Measurements from ENCODE around the gene PLCG2.
A peak's percentile ranks its signal among the peaks of the same experiment; 100 is the strongest.
"Not testable (repeated sequence)": the region's sequence is repeated elsewhere in the genome, so short reads cannot be mapped to it uniquely, and the experiment has no call there.

The PLCG2 gene

DNA sequence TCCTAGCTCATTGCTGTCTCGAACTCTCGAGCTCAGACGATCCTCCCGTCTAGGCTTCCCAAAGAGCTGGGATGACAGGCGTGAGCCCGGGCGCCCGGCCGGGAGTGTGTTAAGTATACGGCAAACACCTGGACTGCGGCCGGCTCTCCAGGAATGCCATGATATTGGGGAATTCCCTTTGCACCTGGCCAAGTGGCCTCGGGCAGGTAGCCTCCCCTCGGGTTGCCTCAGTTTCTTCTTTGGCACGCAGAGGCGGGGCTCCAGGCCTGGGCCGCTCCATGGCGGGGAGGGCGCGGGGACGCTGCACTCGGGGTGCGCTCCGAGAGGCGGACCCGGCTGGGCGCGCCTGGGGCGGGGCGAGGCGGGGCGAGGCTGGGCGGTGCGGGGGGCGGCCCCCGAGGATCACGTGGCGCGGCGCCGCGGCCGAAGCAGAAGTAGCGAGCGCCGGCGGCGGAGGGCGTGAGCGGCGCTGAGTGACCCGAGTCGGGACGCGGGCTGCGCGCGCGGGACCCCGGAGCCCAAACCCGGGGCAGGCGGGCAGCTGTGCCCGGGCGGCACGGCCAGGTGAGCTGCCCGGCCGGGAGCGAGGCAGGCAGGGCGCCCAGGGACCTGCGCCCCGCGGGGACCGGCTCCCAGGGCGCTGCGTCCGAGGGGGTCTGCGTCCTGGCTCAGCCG is at the start of gene PLCG2:
Gene PLCG2, plus strand, starts transcription at position 431 of the 675 bp plus-strand sequence. CDS start 6,699 bp downstream, outside the sequence.
- no peak for DNase-seq

DNA sequence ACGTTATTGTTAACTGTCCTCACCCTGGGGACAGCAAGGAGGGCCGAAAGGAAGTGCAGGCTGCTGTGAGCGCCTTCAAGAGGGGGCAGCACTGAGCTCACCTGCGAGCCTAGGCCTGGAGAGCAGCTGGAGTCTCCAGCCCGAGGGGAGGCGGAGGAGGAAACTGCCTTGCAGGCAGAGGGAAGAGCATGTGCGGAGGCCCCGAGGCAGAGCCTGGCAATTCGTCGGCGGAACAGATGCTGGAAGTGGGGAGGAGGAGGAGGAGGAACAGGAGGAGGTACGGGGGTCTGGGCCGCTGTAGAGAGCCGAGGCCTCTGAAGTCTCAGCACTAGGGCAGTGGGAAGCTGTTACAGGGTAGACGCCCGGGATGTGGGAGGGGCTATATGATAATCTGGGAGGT is 49.6 kb upstream of the PLCG2 start:
- DNase-seq, result no peak

DNA sequence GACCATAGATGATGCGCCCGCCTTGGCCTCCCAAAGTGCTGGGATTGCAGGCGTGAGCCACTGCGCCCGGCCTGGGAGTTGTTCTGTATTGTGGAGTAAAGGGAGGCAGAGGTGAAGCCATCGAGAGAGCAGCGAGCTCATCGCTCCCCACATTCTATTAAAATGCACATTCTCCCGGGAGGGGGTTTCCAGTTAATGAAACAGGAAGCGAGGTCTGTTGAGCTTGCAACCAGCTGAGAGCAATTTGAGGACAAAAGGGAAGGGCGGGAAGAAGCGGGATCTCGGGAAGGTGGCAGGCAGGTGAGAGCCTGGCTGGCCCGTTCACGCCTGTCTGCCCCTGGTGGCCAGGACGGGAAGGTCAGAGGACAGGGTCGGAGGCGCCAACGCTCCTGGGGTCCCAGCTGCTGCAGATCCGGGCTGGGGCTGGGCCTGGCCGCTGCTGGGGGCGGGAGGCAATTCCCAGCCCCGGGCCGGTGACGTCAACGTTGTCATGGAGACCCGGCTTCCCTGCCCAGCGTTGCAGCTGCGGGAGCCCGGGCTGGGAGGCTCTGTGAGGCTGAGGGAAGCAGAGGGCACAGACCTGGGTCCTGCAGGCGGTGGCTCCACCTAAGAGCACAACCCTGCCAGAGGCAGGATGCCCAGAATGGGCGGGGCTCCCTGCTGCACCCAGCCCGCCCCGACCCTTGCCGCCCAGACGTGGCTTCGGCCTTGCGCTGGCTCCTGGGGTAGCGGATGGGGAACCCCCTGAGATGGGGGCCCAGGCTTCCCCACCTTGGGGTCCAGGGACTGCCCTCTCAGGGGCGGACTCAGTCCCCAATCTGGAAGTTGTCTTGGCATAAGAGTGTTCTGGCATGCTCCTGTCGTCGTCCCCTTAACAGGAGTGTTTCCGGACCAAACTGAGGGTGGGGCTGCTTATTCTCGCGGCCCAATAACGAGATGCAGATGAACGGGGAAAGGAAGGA is 48.7 kb upstream of the PLCG2 start:
- peak; percentile 49 for DNase-seq

DNA sequence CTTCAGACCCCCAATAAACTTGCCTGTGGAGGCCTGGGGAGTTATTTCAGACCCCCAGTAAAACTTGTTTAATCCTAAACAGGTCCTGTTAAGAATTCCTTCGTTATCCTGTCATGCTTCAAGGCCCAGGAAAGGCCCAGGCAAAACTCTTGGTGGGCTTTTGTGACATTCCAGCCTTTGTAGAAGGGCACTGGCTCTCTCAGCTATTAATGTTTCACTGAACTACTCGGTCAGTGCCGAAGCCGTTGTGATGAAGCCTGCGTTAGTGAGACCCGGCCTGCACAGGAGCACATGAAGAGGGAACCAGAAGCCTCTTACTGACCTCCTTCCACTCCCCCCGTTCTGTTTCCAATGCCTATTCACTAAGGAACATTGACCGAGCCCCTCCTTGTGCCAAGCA is 47.4 kb upstream of the PLCG2 start:
- no peak for DNase-seq

DNA sequence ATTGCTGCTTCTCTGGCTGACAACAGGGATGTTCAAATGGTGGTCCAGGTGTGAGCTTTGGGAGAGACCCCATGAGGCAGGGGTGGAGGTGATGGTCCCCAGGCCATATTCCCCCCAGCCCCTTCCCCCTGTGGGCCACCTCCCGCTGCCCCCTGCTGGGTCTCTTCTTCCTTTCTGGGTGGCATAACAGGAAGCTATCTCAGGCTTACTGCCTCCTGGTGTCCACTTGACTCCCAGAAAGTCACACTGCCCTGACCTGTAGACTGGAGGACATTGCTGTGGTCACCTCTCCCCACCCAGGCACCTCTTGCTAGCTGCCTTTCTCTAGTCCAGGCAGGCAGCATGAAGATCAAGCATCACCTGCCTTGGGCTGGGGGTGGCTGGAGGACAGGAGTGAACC is 46.4 kb upstream of the PLCG2 start:
- no peak for DNase-seq

DNA sequence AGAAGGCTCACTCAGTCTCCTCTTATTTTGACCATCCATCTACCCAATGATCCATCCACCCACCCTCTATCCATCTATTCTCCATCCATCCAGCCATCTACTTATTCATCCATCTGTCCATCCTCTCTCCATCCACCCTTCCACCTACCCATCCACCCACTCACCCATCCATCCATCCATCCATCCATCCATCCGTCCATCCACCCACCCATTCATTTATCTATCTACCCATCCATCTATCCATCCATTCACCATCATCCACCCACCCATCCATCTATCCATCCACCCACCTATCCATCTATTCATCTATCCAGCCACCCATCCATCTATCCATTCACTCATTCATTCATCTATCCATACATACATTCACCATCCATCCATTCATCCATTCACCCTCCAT is 45.8 kb upstream of the PLCG2 start:
- DNase-seq, result no peak

DNA sequence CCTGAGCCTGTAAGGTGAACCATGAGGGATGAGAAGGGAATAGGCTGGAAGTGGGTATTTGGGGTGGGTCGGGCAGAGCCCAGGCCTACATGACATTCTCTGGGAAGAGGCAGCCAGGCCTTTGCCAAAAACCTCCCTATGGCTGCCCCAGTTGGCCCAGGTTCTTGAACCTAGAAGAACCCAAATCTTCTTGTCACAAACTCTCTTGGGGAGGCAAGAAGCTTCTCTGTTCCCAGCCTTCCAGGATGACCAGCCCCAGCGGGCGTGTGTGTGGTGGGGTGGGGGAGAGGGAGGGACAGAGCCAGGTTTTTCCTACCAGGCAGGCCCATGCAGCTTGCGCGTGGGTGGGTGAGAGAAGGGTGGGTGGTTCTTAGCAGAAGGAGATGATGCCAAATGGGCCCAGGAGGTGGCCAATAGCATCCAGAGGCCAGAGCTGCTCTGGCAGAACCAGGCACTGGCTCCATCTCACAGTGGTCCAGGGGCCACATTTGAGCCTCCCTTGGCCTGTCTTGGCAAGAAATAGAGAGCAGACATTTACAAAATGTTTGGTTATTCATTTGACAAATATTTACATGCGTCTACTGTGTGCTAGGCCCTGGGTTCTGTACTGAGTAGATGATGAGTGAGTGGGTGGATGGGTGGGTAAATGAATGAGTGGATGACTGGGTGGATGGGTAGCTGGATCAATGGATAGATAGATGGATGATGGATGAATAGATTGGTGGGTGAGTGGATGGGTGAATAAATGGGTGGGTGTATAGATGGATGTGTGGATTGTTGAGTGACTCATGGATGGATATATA is 44.3 kb upstream of the PLCG2 start:
- no peak for DNase-seq

DNA sequence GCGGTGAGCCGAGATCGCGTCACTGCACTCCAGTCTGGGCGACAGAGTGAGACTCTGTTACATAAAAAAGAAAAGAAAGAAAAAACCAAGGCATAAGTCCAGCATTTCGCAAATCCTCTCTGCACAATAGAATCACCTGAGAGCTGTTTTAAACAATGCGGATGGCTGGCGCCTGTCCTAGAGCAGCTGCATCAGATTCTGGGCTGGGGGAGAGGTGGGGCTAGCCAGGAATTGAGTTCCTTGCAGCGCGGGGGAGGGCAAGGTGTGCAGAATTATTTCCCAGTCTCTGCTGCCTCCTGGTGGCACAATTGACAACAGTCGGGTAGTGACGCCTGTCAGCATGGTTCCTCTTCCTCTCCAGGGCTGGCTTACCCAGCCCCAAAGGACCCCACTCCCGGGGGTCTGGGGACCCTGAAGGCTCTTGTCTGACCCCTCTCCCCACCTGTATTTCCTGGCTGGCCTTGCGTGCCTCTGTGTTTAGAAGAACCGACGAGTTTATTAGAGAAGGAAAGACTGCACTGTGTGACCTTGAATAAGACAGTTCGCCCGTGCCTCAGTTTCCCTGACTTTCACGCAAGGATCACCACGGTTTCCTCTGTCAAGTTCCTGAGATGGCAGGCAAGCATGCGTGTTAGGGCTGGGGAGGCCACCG is 41.1 kb upstream of the PLCG2 start:
- peak; percentile 11 for DNase-seq

DNA sequence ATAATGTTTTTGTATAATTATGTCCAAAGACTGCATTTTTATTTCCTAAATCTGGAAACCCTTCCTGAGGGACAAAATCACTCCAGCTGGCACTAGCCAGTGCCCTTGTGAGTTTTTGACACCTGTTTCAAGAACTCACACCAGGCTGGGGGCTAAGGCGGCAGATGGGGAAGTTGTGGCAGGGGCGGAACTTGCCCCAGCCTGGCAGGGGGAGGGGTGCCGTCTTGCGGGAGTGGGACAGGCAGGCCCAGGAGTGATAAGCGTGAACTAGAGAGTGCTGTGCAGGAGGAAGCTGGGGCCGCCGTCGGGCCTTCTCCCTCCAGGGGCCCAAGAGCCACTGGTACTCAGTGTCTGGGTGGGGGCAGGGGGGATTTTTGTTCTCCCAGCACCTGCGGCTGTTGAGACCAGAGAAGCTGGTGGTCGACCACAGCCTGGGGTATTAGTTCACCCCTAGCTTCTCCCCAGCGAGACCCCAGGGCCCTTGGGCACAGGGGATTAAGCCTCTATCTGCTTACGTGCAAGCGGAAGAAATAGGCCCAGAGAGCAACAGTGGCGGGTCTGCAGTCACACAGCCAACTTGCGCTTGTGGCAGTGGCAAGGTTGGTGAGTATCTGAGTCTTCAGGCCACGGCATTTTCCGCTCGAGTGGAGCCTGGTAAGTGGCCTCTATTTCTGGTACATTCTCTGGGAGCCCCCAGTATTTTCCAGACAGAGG is 40.2 kb upstream of the PLCG2 start:
- DNase-seq, result no peak

DNA sequence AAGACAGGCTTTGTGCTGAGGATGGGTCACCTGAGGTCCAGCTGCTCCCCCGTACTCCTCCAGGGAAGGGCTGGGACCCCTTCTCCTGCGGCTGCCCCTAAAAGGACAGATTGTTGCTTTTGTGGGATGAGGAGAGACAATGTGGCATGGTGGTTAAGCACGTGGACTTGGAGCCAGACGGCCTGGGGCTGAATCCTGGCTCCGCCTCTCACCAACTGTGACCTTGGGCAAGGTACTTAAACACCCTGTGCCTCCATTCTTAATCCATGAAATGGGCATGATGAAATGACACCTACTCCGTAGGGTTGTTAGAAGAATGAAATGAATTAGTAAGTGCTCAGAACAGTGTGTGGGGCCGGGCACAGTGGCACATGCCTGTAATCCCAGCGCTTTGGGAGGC is 39.6 kb upstream of the PLCG2 start:
- DNase-seq, result no peak

DNA sequence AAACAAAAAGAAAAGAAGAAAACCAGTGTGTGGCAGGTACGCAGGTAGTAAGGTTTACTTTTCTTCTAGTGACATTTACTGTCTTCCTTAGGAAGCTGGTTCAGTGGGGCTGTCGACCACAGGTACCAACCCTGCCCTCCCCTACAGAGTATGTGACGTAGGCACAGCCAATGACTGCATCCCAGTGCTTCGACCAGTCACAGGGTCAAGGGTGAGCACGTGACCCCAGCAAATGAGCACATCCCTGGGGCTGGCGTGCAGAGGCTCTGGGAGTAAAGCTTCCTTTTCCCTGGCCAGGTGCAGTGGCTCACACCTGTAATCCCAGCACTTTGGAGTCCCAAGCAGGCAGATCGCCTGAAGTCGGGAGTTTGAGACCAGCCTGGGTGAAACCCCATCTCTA is 38.9 kb upstream of the PLCG2 start:
- DNase-seq, result no peak

DNA sequence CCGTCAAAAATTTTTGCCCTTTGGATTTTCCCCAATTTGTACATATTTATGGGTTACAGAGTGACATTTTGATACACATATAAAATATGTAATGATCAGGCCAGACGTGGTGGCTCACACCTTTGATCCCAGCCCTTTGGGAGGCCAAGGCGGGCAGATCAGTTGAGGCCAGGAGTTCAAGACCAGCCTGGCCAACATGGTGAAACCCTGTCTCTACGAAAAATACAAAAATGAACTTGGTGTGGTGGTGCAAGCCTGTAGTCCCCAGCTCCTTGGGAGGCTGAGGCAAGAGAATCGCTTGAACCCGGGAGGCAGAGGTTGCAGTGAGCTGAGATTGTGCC is 37.7 kb upstream of the PLCG2 start:
- DNase-seq, result not testable (repeated sequence)

DNA sequence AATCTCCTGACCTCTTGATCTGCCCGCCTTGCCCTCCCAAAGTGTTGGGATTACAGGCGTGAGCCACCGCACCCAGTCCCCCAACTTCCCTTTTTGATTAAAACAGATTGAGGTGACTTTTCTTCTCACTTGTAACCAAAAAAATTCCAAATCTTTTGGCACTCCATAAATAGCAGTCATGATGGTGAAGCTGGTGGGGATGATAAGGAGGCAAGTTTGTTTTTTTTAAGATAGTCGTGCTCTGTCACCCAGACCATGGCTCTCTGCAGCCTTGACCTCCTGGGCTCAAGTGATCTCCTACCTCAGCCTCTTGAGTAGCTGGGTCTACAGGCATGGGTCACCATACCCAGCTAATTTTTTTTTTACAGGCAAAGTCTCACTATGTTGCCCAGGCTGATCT is 34.7 kb upstream of the PLCG2 start:
- no peak for DNase-seq

DNA sequence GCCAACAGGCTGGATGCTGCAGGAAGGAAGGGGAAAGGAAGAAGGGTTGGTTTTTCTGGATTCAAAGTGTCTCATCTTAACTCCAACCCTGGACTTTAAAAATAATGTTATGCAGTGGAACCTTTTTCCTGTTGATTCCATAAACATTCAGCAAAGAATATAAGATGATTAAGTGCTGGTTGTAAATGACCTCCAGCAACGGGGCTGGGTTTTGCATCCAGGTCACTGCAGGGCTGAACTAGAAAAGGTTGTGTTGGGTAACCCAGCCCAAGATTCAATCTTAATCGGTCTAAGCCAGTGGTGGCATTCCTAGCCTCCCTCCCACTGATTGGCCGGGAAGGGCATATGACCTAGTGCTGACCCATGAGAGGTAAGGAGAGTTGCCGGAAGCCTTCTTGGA is 34.2 kb upstream of the PLCG2 start:
- DNase-seq, result no peak

DNA sequence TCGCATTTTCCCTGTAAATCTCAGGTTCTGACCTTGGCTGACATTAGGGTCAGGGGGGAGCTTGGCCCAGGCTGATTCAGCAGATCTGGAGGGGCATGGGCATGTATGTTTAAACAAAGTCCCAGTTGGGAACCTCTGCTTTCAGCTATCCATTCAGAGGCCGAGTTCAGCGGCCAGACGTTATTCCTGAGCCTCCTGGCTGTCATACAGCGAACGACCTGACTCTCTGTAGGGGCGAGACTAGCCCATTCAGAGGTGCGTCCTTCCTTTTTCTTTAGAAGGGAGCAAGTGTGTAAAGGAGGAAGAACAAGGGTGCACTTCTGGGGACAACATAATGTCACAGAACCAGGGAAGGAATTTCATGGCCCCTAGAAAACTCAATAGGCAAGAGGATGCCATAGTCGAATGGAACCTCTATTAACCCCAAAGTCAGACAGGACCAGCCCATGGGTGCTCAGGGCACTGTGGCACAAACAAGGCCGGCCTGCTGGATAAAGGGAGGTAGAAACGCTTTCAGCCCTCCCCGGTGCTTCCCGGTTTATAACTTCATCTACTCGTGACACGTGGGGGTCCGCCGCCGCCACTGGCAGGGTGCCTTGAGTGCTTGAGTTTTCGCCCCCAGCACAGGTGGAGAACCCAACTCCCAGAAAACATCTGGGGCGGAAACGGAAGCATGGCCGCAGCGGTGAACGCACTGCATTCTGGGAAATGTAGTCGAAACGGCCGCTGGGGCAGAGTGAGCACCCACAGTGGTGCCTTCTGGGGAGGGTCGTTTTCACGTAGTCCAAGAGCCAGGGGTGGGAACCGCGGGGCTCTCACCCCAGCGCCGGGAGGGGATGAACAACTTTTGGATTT is 33.2 kb upstream of the PLCG2 start:
- DNase-seq, result no peak

DNA sequence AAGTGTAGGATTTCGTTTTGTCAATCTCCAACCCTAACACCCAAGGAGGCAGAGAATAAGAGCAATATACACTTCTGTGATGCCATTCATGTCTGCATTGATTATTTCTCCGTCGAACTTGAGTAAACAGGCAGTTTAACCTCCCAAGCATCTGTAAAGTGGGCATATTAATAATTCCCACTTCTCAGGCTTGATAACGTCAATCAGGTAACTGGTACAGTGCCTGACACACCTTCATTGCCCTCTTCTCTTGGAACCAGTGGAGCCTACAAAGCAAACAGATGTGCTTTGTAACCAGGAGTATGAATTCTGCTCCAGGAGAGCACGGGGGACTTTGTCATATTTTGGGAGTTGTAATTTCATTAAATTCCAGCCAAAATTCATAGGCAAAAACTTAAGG is 32.5 kb upstream of the PLCG2 start:
- DNase-seq, result no peak

DNA sequence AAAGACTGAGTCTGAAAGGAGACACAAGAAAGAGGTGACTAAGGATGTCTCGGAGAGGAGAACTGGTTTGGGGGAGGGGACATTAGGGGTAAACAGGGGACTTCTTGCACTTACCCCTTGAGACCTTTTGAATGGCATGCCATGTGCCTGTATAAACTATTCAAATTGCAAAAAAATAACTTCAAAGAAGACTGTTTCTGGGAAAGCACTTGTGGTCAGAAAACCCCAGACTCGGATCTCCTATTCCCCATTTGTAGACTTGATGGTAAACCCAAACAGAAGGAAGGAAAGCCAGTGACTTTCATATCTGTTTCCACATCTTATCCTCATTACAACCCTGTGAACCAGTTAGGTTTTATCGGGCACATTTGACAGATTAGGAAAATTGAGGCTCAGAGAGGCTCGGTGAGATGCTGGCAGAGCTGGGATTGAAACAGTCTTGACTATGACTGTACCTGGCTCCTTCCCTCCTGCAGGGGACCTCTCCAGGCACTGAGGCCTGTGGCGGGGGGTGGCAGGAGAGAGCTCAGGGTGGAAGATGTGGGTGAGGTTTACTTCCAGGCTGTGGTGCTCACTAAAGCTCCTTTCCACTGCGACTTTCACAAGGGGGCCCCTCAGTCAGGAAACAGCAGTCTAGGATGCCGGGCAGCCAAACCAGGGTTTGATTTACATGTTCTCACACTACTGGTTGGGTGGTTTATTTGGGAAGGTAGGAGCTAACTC is 30.5 kb upstream of the PLCG2 start:
- no peak for DNase-seq

DNA sequence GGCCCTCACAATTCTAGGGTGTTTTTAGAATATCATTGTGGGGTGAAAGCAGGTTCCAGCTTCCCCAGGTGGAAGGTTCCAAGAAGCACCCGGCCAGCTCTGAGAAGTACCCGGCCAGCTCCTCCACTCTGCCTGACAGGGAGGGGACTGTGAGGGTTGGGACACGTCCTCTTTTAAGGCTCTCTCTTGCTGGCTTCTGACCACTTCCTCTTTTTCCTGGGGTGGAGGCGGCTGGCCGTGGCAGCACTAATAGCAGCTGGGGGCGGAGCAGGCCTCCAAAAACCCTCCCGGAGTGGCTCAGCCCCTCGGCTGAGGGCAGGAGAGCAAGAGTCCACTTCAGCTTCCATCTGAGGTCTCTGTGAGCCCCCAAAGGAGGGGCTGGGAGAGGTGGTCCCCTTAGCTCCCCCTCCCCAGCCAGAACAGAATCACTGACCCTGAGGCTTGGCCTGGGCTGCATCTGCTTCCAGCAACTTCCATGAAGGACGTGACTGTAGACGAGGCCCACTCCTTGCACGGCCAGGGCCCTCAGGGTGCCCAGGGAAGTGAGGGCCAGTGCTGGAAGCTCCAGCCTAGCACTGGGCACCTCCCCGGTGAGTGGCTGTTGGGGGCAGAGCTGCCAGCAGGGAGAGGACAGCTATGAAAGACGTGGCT is 26.7 kb upstream of the PLCG2 start:
- no peak for DNase-seq

DNA sequence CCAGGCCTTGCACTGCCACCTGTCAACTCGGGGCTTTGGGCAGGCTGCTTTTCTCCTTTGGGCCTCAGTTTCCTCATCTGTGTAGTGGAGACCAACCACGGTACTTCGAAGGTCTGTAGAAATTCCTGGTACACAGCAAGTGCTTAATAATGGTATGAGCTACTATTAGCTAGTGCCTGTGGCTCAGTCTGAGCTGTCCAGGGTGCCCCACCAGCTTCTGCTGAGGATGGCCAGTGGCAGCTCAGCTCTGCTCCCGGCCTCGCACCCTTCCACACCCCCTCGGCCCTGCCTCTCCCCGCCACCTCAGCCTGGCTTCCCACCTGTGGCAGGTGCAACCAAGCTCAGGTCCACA is 26.2 kb upstream of the PLCG2 start:
- no peak for DNase-seq

DNA sequence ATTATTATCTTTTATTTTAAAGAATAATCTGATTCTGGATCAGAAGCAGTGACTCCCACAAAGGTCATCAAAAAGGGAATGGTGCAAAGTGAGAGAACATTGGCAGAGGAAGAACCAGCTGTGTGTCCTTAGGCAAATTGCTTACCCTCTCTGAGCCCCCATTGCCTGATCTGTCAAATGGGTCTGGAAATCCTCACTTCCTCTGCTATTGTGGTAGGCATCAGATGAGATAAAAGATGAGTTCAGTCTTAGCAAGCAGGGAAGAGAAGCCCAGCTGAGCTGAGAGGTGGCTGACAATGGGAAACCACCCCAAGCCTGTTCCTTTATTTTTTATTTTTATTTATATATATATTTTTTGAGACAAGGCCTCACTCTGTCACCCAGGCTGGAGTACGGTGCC is 24.2 kb upstream of the PLCG2 start:
- DNase-seq, result no peak

Measured in NCI-H1417 treated with DMSO at 0.1 percent for 48 hours (cell line).